Stimulated activated CD4-positive, alpha-beta T cell treated with anti-CD3 and anti-CD28 coated beads, Interleukin-1b, Interleukin-23, amount 100 ng/mL, for 24 hours (primary cell): ENCODE measurements around the gene HOXD8.

Source experiments
- DNase-seq, 4 experiments: peaks; one replicate each; pipeline ENCODE4 v3.0.0-alpha.2; 2020; ENCODE audit warnings: low read depth in 4 of 4, low spot score in 1 of 4

Gene HOXD8

GRCh38 chr2:176172007-176172894, 42.7 kb downstream of the HOXD8 start:
- DNase-seq = no peak

DNA sequence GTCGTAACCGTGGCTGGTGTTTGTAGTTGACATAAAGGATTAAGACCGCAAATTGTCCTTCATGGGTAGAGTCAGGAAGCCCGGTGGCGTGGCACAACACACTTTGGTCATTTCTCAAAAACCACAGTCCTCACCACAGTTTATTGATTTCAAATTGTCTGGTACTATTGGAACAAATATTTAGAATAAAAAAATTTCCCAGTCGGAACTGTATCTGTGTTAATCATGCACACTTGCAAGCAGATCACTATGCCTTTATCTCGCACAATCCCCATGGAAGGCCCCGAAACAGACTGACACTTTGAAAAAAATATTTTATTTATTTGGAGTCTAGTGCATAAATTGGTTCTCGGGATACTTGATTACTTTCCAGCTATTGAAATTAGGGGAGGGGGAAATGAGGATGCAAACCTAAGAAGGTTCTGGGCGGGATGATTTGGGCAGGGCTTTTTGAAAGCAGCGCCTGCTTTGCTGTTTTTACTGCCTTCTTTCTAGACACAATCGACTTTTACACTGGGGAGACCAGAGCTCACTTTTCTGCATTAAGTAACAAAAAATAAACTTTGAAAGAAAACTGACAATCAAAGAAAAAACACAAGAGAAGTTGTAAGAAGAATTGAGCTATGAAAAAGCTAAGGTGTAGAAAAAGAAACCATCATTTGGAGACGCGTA, 43.5 kb downstream of the HOXD8 start:
- DNase-seq = no peak

DNA sequence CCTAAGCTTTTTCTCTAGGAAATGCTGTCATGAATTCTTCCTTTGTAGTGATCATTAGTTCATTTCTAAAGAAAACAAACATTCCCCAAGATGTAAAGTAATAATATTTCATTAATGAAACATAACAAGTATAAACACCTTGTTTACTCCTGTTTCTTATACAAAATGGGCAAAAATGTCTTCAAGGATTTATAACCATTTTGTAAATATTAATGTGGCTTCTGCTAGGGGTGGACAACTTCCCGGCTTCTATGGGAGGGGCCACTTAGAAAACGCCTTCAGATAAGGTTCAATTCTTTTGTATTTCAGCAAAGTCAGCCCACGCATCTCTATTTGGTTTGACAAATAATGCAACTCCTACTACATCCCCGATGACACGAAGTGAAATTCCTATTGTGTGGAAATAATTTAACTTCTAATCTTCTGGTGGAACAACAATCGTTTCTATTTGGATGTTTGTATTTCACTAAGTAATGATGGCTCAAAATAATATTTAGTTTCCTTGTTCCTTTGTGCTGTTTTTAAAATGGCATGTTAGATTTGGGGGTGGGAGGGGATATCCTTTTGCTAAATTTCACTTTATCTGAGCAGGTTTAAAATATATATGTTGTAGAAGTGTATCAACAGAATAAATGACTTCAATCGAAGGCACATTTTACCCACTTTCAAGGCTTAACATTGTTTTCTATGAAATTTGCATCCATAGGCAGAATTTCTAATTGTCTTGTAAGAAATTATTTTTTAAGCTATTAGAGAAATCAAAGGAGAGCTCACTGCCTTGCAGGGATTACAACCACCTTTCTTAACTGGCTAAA, 44.3 kb downstream of the HOXD8 start:
- no peak for DNase-seq

DNA sequence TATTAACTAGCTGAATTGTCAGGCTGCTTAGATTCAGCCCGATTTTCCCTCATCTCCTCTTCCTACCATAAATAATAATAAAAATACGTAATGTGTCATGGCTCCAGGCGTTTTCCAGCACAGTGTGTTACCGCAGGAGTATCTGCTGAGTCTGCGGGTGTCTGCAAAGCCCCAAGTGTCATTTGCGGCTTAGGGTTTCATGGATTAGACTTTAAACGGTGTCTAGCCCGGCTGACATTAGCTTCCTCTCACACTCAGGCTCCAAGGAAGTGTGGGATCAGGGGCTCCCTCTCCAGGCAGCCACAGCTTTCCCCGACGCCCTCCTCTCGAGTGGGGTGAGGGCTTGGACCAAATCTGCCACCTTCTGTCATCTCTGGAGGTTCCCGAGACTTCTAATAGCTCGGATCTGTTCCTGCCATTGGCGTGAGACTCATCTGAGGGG, 44.9 kb downstream of the HOXD8 start:
- DNase-seq = no peak

DNA sequence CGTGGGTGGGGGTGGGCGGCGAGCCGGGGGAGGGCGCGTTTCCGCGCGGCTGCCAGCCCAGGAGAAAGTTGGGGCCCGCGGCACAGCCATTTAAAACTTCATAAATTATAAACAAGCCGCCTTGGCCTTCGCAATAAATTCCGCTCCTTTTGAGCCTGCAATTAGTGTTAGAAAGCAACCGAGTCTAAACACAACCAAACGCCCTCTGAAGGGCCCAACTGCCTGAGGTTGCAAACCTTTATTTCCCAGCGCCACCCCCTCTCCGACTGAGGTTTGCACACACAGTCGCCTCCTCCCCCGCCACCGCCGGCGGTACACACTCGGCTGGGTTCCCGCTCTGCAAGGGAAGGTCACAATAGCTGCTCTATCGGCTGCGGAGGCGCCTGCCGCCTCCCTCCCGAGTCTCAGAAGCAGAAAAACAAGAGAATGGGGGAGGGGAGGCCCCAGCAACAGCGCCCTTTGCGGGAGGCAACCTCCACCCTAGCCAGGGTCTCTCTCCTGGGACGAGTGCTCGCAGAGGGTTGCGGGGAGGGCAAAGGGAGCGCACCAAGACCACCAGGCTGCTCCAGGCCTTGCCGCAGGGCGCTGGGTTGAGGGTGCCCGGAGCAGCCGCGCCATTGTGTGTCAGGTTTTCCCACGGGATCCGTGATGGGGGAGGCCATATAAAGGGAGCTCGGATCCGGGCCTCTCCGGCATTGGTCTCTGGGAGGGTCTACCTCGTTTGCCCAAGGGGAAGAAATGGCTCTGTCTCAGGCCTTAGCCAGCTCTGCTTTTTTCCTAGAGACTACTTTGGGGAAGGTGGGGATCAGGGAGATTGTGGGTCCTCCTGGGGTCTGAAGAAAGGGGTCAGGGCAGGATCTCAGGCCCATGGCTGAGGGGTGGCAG, 45.6 kb downstream of the HOXD8 start:
- no peak for DNase-seq

DNA sequence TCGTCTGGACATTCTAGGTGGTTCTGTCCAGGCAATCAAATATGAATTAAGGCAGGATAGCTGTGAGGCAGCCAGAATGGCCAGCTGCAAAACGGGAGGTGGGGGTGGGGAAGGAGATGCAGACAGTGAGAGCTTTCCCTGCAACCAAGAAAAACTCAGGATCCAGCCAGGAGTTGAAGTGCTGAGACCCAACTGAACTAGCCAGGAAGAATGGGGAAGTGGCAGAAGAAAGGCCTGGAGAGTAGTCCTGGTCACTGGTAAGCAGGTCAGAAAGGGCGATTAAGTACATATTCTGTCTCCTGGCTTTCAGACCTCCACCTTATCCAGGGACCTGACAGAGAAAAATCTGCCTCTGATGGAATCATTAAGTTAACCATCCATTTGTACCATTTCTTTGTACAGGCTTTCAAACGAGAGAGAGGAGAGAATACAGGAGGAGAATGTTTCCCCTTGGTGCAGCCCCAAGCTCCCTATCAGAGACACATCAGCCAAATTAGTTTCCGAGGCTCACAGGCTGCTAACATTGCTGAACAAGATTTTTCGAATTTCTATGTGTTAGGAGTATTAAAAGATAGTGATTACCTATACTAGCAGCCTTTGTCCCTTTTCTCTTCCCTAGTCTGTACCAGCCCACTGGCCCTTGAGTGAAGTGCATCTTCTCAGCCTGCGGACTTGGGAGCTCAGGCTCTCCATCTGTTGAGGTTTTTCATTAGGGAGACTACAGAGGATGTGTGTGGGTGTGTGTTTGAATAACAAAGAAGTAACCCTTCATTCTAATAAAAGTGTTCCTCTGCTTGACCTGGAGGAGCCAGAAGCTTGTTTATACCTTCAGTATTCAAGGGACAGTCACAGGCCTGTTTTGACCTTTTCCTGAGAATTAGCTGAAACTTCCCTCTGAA, 46.5 kb downstream of the HOXD8 start:
- no peak for DNase-seq

- no peak for DNase-seq
Measured at GRCh38 chr2:176177580-176178037, 48.1 kb downstream of the HOXD8 start.

- no peak for DNase-seq
Measured at GRCh38 chr2:176178038-176178756, 48.7 kb downstream of the HOXD8 start.

- DNase-seq = no peak
Measured at GRCh38 chr2:176178757-176179295, 49.3 kb downstream of the HOXD8 start.

GRCh38 chr2:176181551-176181950, 52.0 kb downstream of the HOXD8 start:
- DNase-seq = no peak
